Skin of body (tissue), 2 donors: ENCODE results near the gene STAC3. TPM values are rescaled to one million over a fixed set of nuclear protein-coding genes. Genes with fewer than 3 reads are reported as not detected.

Experiments
- DNase-seq: peaks from one replicate; lab custom pipeline; 2025; lab: John Stamatoyannopoulos, UW
- total RNA-seq: library from RNA; depleted of rRNA; stranded (reverse); fragments of >200 nt; gene quantifications from one replicate; pipeline ENCODE4 v1.2.3, GENCODE V29; 2014

Gene STAC3
- total RNA-seq, 1 donor from 2014 or later, result 20.2 TPM

DNA sequence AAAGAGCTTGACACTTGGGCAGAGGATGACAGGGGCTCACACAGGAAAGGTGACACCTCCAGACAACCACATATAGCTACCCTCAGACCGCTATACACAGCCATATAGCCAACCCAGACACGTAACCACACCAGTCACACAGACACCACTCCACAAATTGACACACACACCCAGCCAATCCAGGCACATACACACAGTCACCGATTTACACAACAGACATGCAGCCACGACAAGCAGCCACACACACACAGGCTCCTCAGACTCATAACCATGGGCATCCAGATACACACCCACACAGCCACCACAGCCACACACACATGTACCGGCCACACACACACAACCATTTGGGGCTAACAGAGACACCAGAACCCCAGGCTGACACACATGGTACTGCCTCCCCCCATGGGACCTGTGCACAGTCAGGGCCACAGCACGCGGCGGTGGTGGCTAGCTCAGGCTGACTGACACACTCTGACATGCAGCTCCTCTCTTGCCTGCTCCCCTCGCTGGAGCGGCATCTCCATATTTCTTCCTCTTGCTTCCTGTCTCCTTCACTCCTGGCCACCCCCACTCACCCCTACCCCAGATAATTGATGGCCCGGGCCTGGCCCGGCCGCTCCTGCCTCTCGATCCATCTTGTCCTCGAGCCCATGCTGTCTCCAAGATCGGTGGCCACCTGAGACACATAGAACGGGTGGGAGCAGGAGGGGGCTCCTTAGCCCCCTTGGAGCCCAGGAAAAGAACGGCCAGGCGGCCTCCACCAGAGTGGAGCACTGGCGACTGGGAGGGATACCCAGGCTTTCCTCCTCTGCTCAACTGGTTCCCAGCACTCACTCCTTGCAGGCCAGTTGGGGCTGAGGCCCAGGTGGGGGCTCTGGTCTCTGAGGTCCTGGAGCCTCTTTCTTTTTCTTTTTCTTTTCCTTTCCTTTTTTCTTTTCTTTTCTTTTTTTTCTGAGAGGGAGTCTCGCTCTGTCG, 27.5 kb downstream of the STAC3 start:
- DNase-seq, result peak; percentile 14

DNA sequence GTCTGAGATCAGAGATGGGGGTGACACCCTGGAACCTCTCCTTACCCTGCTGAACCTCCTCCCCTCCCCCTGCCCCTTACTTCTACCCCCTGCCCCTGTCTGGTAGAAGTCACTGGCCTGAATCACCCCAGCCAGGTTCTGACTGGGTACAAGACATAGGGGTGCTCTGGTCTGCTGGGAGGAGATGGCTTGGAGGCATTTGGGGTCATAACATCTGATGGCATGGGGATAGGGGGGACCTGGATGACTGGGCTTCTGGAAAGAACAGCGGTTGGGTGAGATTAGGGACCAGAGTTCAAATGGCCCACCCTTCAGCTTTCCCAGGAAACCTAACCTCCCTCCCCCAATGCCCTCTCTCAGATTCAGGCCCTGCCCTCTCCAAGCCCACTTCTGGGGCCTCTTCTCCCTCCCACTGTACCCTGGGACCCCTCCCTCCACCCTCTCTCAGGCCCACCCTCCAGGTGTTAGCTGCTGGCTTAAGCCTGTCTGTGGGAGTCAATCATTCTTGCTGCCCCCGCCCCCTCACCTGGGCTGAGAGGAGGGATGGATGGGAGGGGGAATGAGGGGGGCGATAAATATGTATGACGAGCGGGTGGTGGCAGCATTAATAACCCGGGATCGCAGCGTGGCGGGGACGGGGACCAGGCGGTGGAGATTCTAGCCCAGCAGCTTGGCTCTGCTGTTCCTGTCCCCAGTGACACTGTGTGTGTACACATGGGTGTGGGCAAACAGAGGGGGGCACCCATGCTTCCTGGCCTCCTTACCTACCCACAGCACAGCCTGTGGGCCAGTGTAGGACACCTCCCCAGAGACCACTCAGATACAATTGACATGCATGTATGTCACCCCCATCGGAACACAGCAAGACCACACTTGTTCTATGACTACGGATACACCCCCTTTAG, 28.4 kb downstream of the STAC3 start:
- no peak for DNase-seq

DNA sequence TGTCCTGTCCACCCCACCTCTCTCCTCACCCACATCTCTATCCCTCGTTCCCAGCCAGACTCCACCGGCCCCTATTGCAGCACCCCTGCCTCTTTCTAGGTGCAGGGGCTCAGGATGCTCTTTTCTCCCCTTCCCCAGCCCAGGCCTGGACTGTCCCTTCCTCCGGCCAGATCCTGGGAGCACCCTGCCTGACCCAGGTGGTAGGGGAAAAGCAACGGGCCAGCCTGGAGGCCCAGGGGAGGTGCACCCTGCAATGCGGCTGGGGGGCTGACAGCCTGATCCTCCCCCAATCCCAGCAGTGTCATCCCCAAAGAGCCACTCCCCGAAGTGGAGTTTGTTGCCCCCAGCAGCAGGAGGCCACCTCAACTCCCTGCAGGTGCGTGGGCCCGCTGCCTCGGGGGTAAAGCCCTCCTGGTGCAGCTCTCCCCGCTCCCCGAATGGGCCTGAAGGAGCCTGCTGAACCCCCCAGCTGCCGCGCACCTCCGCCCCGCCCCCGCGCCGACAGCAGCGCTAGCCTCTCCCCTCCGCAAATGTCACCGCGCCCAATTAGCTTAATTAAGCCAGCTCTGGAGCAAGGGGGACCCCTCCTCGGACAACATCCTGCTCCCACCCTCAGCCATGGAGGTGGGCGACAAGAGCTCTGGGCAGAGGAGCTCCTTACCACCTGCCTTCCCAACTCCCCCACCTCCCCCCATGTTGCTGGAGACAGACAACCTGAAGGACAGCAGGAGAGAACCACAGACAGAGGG, 29.6 kb downstream of the STAC3 start:
- DNase-seq, result no peak

DNA sequence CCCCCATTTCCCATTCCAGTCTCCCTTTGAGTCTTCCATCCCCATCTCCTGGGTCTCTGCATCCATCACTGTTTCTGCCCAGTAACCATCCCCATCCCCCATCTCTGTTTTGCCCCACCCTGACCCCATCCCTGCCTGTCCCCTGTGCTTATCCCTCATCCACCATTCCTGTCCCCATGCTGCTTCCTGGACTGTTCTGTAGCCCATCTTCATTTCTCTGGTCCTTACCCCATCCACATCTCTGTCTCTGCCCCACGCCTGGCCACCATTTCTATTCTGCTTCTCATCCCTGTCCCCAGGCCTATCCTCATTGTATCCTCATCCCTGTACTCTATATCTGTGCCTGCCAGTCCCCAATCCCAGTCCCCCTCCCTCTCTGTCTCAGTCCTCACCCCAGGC, 30.2 kb downstream of the STAC3 start:
- DNase-seq, result no peak

DNA sequence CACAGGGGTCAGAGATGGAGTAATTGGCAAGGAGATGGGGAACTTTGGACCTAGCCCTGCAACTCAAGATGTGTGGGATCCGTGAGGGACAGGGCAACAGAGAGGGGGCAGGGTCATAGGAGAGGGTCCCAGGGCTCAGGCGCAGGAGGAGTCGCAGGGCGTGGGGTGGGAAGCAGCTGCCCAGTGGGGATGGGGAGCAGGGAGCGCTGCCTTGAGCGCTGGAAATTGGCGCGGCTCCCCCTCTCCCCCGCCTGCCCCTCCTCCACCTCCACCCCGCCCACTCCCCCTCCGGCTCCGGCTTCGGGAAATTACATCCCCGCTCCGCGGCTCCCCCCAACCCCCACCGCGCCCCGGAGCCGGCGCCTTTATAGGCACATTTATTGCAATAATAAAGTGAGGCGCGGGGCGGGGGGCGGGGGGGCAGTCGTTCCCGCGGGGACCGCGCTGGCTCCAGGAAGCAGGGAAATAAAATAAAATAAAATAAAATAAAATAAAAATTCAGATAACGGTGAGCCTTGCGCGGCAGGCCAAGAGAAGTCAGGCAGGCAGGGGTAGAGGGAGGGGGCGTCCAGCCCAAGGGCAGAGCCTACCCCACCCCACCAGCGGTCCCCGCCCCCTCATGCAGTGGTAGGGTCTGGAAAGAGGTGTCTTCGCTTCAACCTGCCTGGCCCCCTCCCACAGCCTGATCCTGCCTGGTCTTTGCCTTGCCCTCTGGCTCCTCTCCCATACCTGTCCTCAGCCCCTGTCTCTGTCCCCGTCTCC, 30.8 kb downstream of the STAC3 start:
- DNase-seq, result no peak

DNA sequence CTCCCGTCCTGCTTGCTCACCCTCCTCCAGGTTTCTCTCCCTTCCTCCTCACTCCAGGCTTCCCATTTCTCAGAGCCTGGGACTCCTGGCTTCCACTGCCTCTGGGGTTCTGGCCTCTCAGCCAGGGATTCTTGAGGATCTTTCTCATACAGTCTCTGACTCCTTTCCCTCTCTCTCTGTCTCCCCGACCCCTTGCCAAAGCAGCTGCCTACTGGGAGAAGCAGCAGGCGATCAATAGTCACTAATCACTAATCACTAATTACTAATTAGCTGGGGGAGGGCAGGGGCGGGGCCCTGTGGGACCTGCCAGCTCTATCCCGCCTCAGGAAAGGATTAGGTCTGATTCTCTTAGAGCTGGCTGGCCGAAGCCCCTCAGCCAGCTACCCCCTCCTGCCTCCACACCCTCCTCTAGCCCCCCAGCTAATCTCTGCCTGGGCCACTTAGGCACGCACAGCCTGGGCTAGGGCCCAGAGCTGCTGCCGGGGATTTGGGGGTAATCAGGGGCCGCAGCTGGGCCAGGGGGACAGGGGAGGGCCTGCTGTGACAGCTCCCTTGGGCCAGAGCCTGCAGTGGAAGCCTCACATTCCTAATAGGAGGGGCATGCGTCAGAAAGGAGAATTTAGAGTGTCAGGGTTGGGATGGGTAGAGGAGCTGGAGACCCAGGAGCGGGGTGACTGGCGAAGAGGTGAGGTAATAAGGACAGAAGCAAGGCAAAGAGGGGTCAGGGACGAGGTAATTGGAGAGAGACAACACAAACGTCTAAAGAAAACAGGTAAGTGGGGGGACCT, 31.6 kb downstream of the STAC3 start:
- DNase-seq, result no peak

DNA sequence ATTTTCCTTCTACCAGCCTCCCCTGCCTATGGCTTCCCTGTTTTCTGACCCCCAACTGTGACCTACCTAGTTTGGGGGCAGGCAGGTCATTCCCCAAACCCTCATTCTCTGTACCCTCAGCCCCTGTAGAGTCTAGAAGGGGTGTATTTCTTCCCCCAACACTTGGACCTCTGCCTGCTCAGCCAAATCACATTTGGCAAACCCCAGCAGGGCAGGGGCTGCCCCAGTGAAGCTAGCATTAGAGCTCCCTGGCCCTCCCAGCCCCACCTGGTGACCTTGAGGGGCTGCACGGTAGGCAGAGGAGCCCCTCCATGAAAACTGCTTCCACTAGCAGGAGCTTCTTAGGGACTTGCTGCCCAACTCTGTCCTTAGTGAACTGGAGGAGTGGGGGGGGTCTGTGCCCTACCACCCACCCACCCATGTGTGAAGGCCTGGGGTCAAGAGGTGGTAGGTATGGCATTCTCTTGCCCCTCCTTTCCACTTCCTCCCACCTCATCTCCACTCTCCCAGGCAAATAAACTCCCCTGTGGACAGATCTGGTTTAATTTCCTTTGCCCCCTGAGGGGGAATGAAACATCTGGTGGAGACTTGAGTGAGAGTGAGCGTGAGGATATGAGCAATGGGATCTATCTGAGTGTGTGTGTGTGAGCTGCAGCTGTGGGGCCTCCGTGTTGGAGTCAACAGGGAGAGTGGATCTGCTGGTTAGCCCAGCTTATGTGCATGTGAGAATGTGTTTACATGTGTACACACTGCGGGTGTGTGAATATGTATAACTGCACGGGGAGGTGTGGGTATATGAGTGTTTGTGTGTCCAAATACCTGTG, 32.7 kb downstream of the STAC3 start:
- DNase-seq, result peak; percentile 55

DNA sequence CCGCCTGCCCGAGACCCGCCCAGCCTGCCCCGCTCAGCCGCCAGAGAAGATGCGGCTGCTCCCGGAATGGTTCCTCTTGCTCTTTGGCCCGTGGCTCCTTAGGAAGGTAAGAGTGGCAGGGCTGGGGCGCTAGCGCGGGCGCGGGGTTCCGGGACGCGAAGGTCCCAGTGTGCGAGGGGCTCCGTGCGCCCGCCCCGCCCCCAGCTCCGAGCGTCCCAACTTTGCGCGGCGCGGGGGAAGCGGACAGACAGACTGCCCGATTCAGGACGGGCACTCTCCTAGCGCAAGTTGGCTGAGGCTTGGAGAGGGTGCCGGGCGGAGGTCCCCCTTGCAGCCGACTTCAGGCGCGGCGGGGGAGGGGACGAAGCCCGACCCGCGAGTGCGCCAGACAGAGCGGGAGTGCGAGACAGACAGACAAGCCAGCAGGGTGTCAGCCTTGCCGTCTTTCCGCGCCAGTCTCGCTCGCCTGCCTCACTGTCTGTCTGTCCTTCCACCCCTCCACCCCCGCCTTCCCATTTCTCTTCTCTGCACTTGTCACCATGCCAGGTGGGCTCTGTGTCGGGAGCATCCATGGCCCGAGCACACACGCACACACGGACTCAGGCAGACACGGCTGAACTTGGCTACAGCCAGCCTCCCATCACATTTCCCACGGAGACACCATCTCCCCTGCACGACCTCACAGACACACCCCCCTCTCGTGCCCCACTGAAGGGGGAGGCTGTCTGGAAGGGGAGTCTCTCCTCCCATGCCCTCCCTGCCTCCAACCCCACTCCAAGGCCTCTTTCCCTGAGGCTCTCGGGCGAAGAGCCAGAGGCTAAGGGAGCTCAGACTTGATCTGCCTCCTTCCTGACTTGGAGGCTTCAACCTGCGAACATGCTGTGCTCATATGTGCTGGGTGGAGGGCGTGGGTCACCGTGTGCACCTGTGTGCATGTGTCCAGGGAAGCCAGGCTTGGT, 33.8 kb downstream of the STAC3 start:
- no peak for DNase-seq

DNA sequence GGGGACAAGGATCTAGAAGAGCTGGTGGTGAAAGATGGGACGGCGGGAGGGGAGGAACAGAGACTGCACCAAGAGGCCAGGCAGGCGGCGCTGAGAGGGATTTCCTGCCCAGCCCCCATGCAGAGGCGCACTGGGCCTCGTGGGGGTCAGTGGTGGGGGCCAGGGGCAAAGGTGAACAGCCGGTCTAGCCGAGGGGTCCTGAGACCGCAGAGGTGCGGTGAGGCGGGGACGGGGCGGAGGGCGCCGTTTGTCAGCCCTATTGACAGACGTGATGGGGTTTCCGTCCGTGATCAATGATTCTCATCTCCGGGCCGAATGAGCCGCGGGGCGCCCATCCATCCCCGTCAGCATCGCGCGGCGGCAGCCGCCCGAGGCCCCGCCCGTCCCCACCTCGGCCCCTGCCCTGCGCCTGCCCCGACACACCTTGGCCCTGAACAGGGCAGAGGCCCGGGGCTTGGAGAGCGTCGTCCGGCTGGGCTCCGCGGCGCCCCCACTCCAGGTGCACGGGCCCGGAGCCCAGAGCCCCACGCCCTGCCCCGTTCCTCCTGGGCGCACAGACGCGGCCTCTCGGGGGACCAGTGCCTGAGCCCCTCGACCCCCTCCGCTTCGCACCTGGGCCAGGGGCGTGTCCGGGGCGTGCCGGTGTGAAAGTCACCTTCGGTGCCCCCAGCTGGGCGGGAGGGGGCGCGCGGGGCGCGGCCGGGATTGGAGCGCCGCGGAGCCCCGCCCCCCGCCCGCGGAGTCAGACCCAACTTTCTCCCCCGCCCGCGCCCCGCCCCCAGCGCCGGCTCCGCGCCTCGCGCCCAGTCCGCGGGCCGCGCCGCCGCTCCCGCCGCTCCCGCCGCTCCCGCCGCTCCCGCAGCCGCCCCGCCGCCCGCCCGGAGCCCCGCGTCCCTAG, 34.7 kb downstream of the STAC3 start, which contains the start of gene NXPH4:
Gene NXPH4, plus strand, starts transcription at position 781 of the 898 bp plus-strand sequence. CDS start 176 bp downstream, outside the sequence.
- no peak for DNase-seq

DNA sequence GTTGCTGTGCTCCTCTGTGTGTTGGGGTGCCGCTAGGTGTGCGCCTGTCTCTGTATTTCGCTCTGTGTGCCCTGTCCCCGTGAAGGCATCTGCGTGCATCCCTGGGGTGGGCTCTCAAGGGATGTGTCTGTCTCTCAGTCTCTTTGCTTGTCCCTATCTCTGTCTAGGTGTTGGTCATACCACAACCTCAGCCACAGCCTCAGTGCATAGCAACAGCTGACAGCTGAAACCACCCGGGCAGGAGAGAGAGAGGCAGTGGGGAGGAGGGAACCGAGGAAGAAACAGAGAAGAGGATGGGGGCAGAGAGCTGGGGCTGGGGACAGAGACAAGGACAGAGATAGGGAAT, 35.3 kb downstream of the STAC3 start:
- DNase-seq, result no peak

DNA sequence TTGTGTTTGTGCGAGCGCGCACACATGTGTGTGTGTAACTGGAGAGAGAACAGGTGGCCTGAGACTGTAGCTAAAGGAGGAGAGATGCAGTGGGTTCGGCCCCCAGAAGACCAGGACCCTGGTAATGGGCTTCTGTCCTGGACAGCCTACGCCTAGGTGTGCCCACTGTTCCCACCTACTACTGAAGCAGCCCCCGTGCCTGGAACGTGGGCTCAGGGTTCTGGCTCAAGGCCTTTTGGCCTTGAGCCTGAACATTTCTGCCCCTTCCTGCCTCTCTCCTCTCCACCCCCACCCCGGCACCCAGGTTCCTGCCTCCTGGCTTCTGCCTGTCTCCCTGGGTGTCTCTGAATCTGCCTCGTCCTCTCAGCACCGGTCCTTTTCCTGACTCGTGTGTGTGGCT, 35.9 kb downstream of the STAC3 start:
- DNase-seq, result no peak

DNA sequence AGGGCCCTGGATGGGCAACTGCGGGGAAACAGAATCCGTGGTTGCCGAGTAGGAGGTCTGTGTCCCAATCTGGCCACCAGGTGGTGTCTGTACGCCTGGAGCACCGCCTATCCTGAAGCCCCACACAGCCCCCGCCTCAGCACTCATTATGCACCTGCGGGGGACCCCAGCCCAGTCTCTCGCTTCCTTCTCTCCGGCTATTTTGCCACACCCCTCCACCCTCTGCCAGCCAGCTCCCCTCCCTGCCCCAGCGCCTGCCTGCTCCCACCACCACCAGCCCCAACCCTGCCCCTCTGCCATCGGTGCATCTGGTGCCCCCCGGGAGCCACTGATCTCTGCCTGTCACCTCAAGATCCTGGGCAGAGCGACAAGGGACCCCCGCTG, 36.6 kb downstream of the STAC3 start:
- DNase-seq, result no peak

DNA sequence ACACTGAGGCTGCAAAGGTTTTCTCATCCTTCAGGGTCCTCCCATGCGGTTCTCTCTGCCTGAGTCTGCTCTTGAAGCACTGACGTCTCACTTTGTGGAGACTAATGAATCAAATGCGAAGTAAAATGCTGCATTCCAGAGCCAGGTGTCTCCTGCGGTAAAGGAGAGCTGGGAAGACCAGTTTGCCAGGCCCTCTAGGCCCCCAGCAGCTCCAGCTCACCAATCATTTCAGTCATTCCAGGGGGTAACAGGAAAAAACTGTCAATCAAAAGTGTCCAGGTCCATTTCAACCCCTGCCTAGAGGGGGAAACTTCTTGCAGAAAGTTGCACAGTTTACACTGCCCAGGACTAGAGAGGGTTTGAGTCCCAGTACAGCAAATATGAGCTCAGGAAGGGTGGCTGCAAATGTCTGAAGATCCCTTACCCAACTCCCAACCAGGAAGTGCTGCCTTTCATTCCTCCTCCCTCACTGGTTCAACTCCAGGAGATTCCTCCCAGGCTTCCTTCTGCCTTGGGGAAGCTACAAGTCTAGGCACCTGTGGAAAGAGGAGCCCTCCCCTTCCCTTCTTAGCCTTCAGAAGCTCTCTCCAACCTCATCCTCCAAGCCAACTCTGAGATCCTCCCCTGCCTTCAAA, 37.1 kb downstream of the STAC3 start:
- peak; percentile 55 for DNase-seq

DNA sequence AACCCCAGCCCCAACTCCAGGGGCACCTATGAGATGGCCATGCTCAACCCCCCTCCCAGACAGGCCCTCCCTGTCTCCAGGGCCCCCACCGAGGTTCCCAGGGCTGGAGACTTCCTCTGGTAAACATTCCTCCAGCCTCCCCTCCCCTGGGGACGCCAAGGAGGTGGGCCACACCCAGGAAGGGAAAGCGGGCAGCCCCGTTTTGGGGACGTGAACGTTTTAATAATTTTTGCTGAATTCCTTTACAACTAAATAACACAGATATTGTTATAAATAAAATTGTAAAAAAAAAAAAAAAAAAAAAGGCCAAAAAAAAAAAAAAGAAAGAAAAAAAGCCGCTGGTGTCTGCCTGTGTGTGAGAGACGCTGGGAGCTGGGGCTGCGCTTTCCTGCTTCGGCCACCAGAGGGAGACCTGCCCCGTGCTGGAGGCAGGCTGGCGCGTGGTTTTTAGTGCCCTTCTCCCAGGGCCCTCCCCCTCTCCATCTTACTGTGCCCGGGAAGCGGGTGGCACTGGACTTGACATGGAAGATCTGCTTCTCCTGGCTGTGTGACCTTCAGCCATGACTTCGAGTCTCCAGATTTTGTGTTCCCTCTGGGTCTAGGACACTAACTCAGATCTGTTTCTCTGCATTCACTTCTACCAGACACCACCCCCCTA, 37.8 kb downstream of the STAC3 start:
- peak; percentile 82 for DNase-seq

DNA sequence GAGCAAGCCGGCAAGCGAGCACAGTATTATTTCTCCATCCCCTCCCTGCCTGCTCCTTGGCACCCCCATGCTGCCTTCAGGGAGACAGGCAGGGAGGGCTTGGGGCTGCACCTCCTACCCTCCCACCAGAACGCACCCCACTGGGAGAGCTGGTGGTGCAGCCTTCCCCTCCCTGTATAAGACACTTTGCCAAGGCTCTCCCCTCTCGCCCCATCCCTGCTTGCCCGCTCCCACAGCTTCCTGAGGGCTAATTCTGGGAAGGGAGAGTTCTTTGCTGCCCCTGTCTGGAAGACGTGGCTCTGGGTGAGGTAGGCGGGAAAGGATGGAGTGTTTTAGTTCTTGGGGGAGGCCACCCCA, 38.3 kb downstream of the STAC3 start:
- no peak for DNase-seq
